Ovary (tissue), 3 donors: ENCODE results near the gene ZNG1E.
"Not testable (repeated sequence)": the region's sequence is repeated elsewhere in the genome, so short reads cannot be mapped to it uniquely, and the experiment has no call there.

Experiments
- EP300 ChIP-seq: sonication (generic); formaldehyde crosslinking; IDR thresholded peaks from one replicate; pipeline ENCODE4 v1.6.1; 2017; ENCODE audit warnings: antibody characterized with exemption
- POLR2A ChIP-seq: fragments of 450-650 bp; IDR thresholded peaks from one replicate; pipeline ENCODE4 v1.6.1; 2017; ENCODE audit warnings: antibody characterized with exemption, mild to moderate bottlenecking, moderate library complexity
- TF ChIP-seq, protein P1 (sequence below), 3 donors: fragments of 450-650 bp in 2 of 3; fragments of 200-600 bp in 1 of 3; IDR thresholded peaks; one replicate each; pipeline versions ENCODE4 v1.5.1 to v1.8.0; 2016 to 2022; ENCODE audit warnings: antibody characterized with exemption in 3 of 3, mild to moderate bottlenecking in 1 of 3
- donor health status: DM: no; HTN: no; CAD: no.

DNA sequence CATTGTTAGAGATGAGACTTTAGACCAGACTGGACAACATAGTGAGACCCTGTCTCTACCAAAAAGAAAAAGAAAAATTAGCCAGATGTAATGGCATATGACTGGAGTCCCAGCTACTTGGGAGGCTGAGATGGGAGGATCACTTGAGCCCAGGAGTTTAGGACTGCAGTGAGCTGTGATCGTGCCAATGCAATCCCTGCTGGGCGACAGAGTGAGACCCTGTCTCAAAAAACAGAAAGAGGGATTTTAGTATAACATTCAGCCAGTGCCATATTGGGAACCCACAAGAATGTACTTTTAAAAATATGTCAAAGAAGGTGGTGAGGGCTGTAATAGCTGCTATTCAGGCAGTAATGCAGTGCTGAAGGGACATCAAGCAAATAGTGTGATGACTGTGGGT is 2.1 kb upstream of the ZNG1E start:
- TF ChIP-seq, protein P1, sequence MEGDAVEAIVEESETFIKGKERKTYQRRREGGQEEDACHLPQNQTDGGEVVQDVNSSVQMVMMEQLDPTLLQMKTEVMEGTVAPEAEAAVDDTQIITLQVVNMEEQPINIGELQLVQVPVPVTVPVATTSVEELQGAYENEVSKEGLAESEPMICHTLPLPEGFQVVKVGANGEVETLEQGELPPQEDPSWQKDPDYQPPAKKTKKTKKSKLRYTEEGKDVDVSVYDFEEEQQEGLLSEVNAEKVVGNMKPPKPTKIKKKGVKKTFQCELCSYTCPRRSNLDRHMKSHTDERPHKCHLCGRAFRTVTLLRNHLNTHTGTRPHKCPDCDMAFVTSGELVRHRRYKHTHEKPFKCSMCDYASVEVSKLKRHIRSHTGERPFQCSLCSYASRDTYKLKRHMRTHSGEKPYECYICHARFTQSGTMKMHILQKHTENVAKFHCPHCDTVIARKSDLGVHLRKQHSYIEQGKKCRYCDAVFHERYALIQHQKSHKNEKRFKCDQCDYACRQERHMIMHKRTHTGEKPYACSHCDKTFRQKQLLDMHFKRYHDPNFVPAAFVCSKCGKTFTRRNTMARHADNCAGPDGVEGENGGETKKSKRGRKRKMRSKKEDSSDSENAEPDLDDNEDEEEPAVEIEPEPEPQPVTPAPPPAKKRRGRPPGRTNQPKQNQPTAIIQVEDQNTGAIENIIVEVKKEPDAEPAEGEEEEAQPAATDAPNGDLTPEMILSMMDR (IDR thresholded peaks at IDR 0.05): not testable (repeated sequence)
- not testable (repeated sequence) for TF ChIP-seq POLR2A, EP300
